OCI-LY1 (cell line): ENCODE results near the gene EHF.

Source experiments
- H2AFZ ChIP-seq: fragments of 200-600 bp; sonication (generic), shearing (Covaris generic); 2 replicates; pipeline ENCODE4 v1.6.0; 2014; ENCODE audit warnings: antibody characterized with exemption, mild to moderate bottlenecking, low read length
- H3F3A ChIP-seq: fragments of 200-600 bp; sonication (generic), shearing (Covaris generic); 2 replicates; pipeline ENCODE4 v1.6.0; 2014; ENCODE audit warnings: mild to moderate bottlenecking, antibody characterized with exemption, low read length, moderate library complexity; ENCODE audit not compliant: insufficient read depth
- H3K27ac ChIP-seq: fragments of 200-600 bp; sonication (generic); 2 replicates; pipeline ENCODE4 v1.5.1; 2014; ENCODE audit warnings: low read length, mixed run types, mild to moderate bottlenecking, low read depth; ENCODE audit not compliant: poor library complexity, severe bottlenecking
- H3K27me3 ChIP-seq: fragments of 200-600 bp; sonication (generic); 2 replicates; pipeline ENCODE4 v1.6.0; 2014; ENCODE audit warnings: antibody characterized with exemption, mild to moderate bottlenecking, low read length, moderate library complexity; ENCODE audit not compliant: insufficient read depth
- H3K36me3 ChIP-seq: fragments of 200-600 bp; sonication (generic); 2 replicates; pipeline ENCODE4 v1.6.1; 2014; ENCODE audit warnings: mild to moderate bottlenecking, antibody characterized with exemption, low read length, moderate library complexity, mixed read lengths; ENCODE audit not compliant: insufficient read depth
- H3K4me1 ChIP-seq: fragments of 200-600 bp; sonication (generic); 2 replicates; pipeline ENCODE4 v1.5.1; 2014; ENCODE audit warnings: mild to moderate bottlenecking, low read length, moderate library complexity; ENCODE audit not compliant: insufficient read depth, severe bottlenecking
- H3K4me2 ChIP-seq: fragments of 200-600 bp; sonication (generic), shearing (Covaris generic); 2 replicates; pipeline ENCODE4 v1.6.1; 2014; ENCODE audit warnings: low read length
- H3K4me3 ChIP-seq: fragments of 200-600 bp; sonication (generic); 2 replicates; pipeline ENCODE4 v1.5.1; 2014; ENCODE audit warnings: low read length, low read depth, mild to moderate bottlenecking, mixed read lengths; ENCODE audit not compliant: poor library complexity, severe bottlenecking
- H3K79me2 ChIP-seq: fragments of 200-600 bp; shearing (Covaris generic); 2 replicates; pipeline ENCODE4 v1.6.1; 2016; ENCODE audit warnings: mixed run types, low read length, mixed read lengths; ENCODE audit not compliant: insufficient read depth
- H3K9ac ChIP-seq: fragments of 200-600 bp; sonication (generic), shearing (Covaris generic); 2 replicates; pipeline ENCODE4 v1.6.1; 2014; ENCODE audit warnings: mild to moderate bottlenecking, low read length, mixed read lengths
- H3K9me2 ChIP-seq: fragments of 200-600 bp; sonication (generic), shearing (Covaris generic); 2 replicates; pipeline ENCODE4 v1.6.1; 2014; ENCODE audit warnings: low read depth, mild to moderate bottlenecking, low read length, mixed read lengths
- H3K9me3 ChIP-seq: fragments of 200-600 bp; shearing (Covaris generic); 2 replicates; pipeline ENCODE4 v1.6.1; 2014; ENCODE audit warnings: low read length, mixed read lengths
- H4K20me1 ChIP-seq: fragments of 200-600 bp; sonication (generic), shearing (Covaris generic); 2 replicates; pipeline ENCODE4 v1.6.0; 2016; ENCODE audit warnings: mild to moderate bottlenecking, low read length; ENCODE audit not compliant: insufficient read depth
- CTCF ChIP-seq: fragments of 200-600 bp; sonication (generic), shearing (Covaris generic); IDR thresholded peaks from 2 replicates; pipeline ENCODE4 v1.5.1; 2017; ENCODE audit warnings: mild to moderate bottlenecking, antibody characterized with exemption, low read length, moderate library complexity, mixed read lengths
- EZH2 ChIP-seq: fragments of 200-600 bp; sonication (generic), shearing (Covaris generic); IDR thresholded peaks from 2 replicates; pipeline ENCODE4 v1.8.0; 2017; ENCODE audit warnings: borderline replicate concordance, mixed run types, mild to moderate bottlenecking, antibody characterized with exemption, low read length, moderate library complexity, mixed read lengths

Gene EHF

DNA sequence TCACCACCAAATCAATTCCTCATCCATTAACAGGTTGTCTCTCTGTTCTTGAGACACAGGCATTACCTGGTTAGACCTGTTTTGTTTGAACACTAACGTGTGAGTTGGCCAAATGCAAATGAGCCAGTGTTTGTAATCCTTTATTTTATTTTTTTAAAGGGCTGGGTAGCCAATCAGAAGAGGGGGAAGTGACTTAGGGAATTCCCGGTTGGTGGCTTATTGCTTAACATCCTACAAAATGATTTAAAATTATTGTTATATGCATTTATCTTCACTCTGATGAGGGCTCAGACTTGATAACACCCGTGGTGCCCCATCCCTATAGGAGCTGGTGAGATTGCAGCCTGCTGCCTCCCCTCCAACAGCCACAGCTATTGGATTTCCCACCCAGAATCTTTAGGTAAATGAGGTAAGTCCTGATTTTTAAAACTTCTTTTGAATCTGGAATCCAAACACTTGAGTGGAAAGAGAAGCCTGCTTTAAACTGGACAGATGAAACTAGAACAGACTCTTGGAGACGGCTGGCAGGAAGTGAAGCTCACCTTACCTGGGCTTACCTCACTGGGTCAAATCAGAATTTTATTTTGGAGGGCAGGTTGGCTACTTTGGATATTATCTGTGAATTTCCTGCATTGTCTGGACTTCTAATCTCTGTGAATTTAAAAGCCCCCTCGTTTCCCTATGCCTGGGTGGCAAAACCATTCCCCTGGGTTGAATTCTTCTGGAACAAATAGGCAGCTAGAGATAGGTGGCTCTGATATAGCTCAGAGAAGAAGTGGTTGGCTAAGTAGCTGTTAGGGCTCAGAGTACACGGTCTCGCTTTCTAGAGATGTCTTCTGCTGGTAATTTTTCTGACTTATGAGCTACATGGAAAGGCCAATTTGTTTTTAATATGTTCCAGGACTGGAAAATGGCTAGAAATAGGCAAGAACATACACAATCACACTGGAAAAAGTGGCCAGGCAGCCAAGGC is at the start of gene EHF:
Gene EHF, plus strand, starts transcription at position 274 of the 973 bp plus-strand sequence. CDS start 21,538 bp downstream, outside the sequence.
- H3F3A ChIP-seq = no peaks in the 10 kb centered on the region
- H3K4me2 ChIP-seq = no peak within 1 kb of the TSS
- no peak within 1 kb of the TSS for H3K9ac ChIP-seq
- H3K9me2 ChIP-seq = no peaks in the 10 kb centered on the region
- TF ChIP-seq EZH2 (no peak), CTCF (no peak)
- no peaks in the 10 kb centered on the region for H3K36me3 ChIP-seq
- H3K27me3 ChIP-seq = no peaks in the 10 kb centered on the region
- no peaks in the 10 kb centered on the region for H3K79me2 ChIP-seq
- H4K20me1 ChIP-seq = no peaks in the 10 kb centered on the region
- no peaks in the 10 kb centered on the region for H3K9me3 ChIP-seq
- H3K4me3 ChIP-seq = no peak within 1 kb of the TSS
- no peaks in the 10 kb centered on the region for H3K4me1 ChIP-seq
- H2AFZ ChIP-seq = no peak within 1 kb of the TSS
- H3K27ac ChIP-seq = no peak within 1 kb of the TSS

GRCh38 chr11:34573537-34573936 is 47.4 kb upstream of the EHF start:
- Histone ChIP-seq H3K36me3 (no peaks in the 10 kb centered on the region), H3F3A (no peaks in the 10 kb centered on the region), H3K4me2 (no peak overlapping the region), H3K4me1 (no peaks in the 10 kb centered on the region), H2AFZ (no peak overlapping the region), H3K27ac (no peak overlapping the region), H3K4me3 (no peak overlapping the region), H3K9ac (no peak overlapping the region), H3K27me3 (no peaks in the 10 kb centered on the region), H4K20me1 (no peaks in the 10 kb centered on the region), H3K9me2 (no peaks in the 10 kb centered on the region), H3K9me3 (no peaks in the 10 kb centered on the region), H3K79me2 (no peaks in the 10 kb centered on the region)
- TF ChIP-seq EZH2 (no peak), CTCF (no peak)

DNA sequence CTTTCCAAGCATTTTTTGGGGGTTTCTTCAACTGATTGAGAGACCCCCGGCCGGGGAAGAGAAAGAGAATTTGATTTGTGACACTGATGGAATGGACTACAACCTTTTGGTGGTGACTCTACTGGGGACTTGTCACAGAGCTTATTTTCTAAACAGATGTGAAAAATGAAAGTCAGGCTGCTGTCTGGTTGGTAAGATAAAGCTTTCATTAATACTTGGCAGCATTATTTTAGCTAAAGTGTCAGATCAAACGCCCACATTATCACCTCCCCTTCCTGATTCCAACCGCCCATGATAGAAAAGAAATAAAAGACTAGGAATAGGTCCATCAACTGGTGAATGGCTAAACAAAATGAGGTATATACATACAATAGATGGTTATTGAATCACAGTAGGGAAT is 45.6 kb upstream of the EHF start:
- no peaks in the 10 kb centered on the region for H3K36me3 ChIP-seq
- TF ChIP-seq CTCF (no peak), EZH2 (no peak)
- no peaks in the 10 kb centered on the region for H4K20me1 ChIP-seq
- no peak overlapping the region for H3K4me3 ChIP-seq
- no peaks in the 10 kb centered on the region for H3K79me2 ChIP-seq
- H2AFZ ChIP-seq = no peak overlapping the region
- no peaks in the 10 kb centered on the region for H3K27me3 ChIP-seq
- H3K4me2 ChIP-seq = no peak overlapping the region
- no peaks in the 10 kb centered on the region for H3K9me3 ChIP-seq
- no peaks in the 10 kb centered on the region for H3F3A ChIP-seq
- no peak overlapping the region for H3K27ac ChIP-seq
- H3K9me2 ChIP-seq = no peaks in the 10 kb centered on the region
- H3K4me1 ChIP-seq = no peaks in the 10 kb centered on the region
- H3K9ac ChIP-seq = no peak overlapping the region
